ENCODE measurements around the gene RCC2. TPM values are rescaled to one million over a fixed set of nuclear protein-coding genes. Genes with fewer than 3 reads are reported as not detected.
"Not testable (repeated sequence)": the region's sequence is repeated elsewhere in the genome, so short reads cannot be mapped to it uniquely, and the experiment has no call there.

Gene RCC2
- total RNA-seq (2022) (107 and 113 TPM in 2 replicates), Bru-seq, nascent RNA (percentile 90 among the genes with signal in this experiment), BruChase-seq, experiment 1, labeled RNA remaining after a 6-hour chase (percentile 96 among the genes with signal in this experiment), BruChase-seq, experiment 2, labeled RNA remaining after a 2-hour chase (percentile 96 among the genes with signal in this experiment)
- long read RNA-seq, full-length matches to known transcripts = 6 of 68 reads
- long read RNA-seq, partial matches to known transcripts = 14 of 68 reads
- long read RNA-seq, other reads (novel, unspliced or antisense) = 48 of 68 reads

DNA sequence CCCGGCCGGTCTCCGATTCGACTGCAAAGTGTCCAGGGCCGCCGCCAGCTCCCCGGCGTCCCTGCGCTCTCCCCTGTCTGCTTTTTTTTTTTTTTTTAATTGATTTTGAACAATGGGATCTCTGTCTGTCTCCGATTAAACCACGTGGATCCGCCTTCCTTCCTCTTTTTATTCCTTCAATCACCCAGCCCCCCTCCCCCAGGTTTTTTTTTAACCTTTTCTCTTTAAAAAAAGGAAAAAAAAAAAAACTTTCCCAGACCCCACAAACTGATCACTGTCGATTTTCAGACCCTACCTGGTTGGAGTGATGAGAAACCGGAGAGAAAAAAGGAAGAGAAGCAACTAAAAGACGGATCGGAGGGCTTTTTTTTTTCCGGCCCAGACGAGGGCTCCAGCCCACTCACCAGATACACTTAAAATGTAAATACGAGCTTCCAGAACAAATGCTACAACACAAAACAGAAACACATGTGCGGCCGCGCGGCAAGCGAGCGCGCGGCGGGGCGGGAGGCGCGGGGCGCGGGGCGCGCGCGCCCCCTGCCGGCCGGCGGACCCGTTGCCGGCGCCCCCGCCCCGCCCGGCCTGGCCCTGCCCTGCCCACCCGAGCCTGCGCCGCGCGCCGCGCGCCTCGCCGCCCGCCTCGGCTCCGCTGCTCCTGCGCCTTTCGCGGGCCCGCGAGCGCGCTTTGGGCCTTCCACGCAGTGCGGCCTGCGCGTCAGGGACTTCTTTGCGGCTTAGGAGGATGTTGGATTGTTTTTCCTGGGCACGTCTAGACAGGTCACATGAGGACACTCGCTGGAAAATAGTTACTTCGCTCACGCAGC, at the start of gene RCC2:
Gene RCC2, minus strand, starts transcription at position 428 of the 824 bp plus-strand sequence. CDS start 1,163 bp downstream, outside the sequence.
- no peaks in the 10 kb centered on the region for H3K9me3 Mint-ChIP-seq (ENCODE audit: low read depth, unreplicated experiment)
- BruUV-seq (replicated peaks) = no TSS peak
- peaks cover 19% of the 10 kb centered on the region for H3K4me1 Mint-ChIP-seq (ENCODE audit: low read depth, unreplicated experiment)
- DNase-seq = peak; percentile 42
- peak within 1 kb of the TSS; percentile 83 for H3K4me3 Mint-ChIP-seq (ENCODE audit: low read depth, unreplicated experiment)
- CTCF ChIA-PET = interaction anchor here (0.6 to 0.8 kb wide), 6 partner anchors 18 to 455 kb away, joined by 3 to 6 read pairs (median 4); no protein-coding TSS in a partner anchor
- no peaks in the 10 kb centered on the region for H3K27me3 Mint-ChIP-seq (ENCODE audit: unreplicated experiment)
- TF ChIP-seq, protein P1, sequence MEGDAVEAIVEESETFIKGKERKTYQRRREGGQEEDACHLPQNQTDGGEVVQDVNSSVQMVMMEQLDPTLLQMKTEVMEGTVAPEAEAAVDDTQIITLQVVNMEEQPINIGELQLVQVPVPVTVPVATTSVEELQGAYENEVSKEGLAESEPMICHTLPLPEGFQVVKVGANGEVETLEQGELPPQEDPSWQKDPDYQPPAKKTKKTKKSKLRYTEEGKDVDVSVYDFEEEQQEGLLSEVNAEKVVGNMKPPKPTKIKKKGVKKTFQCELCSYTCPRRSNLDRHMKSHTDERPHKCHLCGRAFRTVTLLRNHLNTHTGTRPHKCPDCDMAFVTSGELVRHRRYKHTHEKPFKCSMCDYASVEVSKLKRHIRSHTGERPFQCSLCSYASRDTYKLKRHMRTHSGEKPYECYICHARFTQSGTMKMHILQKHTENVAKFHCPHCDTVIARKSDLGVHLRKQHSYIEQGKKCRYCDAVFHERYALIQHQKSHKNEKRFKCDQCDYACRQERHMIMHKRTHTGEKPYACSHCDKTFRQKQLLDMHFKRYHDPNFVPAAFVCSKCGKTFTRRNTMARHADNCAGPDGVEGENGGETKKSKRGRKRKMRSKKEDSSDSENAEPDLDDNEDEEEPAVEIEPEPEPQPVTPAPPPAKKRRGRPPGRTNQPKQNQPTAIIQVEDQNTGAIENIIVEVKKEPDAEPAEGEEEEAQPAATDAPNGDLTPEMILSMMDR (IDR thresholded peaks at IDR 0.05; ENCODE audit: unreplicated experiment) = no peak
- intact Hi-C loops (cut with micrococcal nuclease; ENCODE audit: unreplicated experiment) = no loop called here
- H3K36me3 Mint-ChIP-seq (ENCODE audit: insufficient read depth, unreplicated experiment) = peaks cover 46% of the 10 kb centered on the region
- peak within 1 kb of the TSS; percentile 94 for H3K27ac Mint-ChIP-seq (ENCODE audit: unreplicated experiment)

DNA sequence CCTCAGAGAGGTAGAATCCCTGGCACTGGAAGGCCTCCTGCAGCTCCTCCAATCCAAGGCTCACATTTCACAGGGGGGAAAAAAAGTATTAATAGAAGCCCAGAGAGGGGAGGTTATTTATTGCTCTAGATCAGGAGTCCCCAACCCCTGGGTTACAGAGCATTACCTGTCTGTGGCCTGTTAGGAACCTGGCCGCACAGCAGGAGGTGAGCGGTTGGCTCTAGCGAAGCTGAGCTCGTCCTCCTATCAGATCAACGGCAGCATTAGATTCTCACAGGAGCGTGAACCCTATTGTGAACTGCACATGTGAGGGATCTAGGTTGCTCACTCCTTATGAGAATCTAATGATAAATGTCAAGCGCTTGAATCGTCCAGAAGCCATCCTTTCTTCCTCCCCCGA, 46.8 kb upstream of the RCC2 start:
- Mint-ChIP-seq H3K27me3 (ENCODE audit: unreplicated experiment) (peaks cover 13% of the 10 kb centered on the region), H3K4me1 (ENCODE audit: low read depth, unreplicated experiment) (no peaks in the 10 kb centered on the region), H3K9me3 (ENCODE audit: low read depth, unreplicated experiment) (no peaks in the 10 kb centered on the region), H3K36me3 (ENCODE audit: insufficient read depth, unreplicated experiment) (no peaks in the 10 kb centered on the region), H3K27ac (ENCODE audit: unreplicated experiment) (no peak overlapping the region), H3K4me3 (ENCODE audit: low read depth, unreplicated experiment) (no peak overlapping the region)
- intact Hi-C loops (cut with micrococcal nuclease; ENCODE audit: unreplicated experiment) = loop anchor here (5.0 kb wide), 2 partner anchors 64 to 429 kb away; no protein-coding TSS in a partner anchor
- BruUV-seq (replicated peaks) = no TSS peak
- CTCF ChIA-PET = no interaction called here
- TF ChIP-seq, protein P1 (IDR thresholded peaks at IDR 0.05; ENCODE audit: unreplicated experiment) = no peak
- no peak for DNase-seq

DNA sequence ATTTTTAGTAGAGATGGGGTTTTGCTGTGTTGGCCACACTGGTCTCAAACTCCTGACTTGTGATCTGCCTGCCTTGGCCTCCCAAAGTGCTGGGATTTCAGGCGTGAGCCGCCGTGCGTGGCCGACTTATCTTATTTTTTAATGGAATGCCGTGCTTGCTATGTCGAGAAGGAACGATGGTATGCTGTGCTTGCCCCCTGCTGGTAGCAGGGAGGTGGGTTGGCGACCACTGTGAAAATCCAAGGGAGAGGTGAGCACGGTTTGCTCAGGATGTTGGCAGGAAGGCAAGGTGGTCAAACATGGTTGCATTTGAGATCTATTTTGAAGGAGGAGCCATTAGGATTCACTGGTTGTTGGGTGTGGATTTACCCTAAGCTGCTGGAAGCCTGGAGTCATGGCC, 45.8 kb upstream of the RCC2 start:
- Mint-ChIP-seq H3K4me1 (ENCODE audit: low read depth, unreplicated experiment) (no peaks in the 10 kb centered on the region), H3K9me3 (ENCODE audit: low read depth, unreplicated experiment) (no peaks in the 10 kb centered on the region), H3K27ac (ENCODE audit: unreplicated experiment) (no peak overlapping the region), H3K27me3 (ENCODE audit: unreplicated experiment) (peaks cover 13% of the 10 kb centered on the region), H3K36me3 (ENCODE audit: insufficient read depth, unreplicated experiment) (no peaks in the 10 kb centered on the region), H3K4me3 (ENCODE audit: low read depth, unreplicated experiment) (no peak overlapping the region)
- no TSS peak for BruUV-seq (replicated peaks)
- CTCF ChIA-PET = interaction anchor here (0.6 to 0.7 kb wide), 2 partner anchors 46 to 55 kb away, joined by 3 to 4 read pairs; no protein-coding TSS in a partner anchor
- TF ChIP-seq, protein P1 (IDR thresholded peaks at IDR 0.05; ENCODE audit: unreplicated experiment) = peak; percentile 42
- DNase-seq = peak; percentile 56
- intact Hi-C loops (cut with micrococcal nuclease; ENCODE audit: unreplicated experiment) = loop anchor here (5.0 kb wide), 2 partner anchors 63 to 428 kb away; no protein-coding TSS in a partner anchor

DNA sequence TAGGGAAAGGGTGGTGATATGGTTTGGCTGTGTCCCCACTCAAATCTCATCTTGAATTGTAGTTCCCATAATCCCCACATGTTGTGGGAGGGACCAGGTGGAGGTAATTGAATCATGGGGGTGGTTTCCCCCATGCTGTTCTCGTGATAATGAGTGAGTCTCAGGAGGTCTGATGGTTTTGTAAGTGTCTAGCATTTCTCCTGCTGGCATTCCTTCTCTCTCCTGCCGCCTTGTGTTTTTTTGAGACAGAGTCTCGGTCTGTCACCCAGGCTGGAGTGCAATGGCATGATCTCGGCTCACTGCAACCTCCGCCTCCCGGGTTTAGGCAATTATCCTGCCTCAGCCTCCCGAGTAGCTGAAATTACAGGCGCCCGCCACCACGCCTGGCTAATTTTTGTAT, 42.5 kb upstream of the RCC2 start:
- BruUV-seq (replicated peaks); H3K4me1 Mint-ChIP-seq (ENCODE audit: low read depth, unreplicated experiment); H3K4me3 Mint-ChIP-seq (ENCODE audit: low read depth, unreplicated experiment); H3K36me3 Mint-ChIP-seq (ENCODE audit: insufficient read depth, unreplicated experiment); H3K9me3 Mint-ChIP-seq (ENCODE audit: low read depth, unreplicated experiment); CTCF ChIA-PET; H3K27ac Mint-ChIP-seq (ENCODE audit: unreplicated experiment); intact Hi-C loops (cut with micrococcal nuclease; ENCODE audit: unreplicated experiment); DNase-seq: not testable (repeated sequence)
- peaks cover 13% of the 10 kb centered on the region for H3K27me3 Mint-ChIP-seq (ENCODE audit: unreplicated experiment)

All from Calu3 (cell line).